Endothelial cell of umbilical vein (primary cell): Measurements from ENCODE around the gene CUTA. TPM values are rescaled to one million over a fixed set of nuclear protein-coding genes. Genes with fewer than 3 reads are reported as not detected.

Experiments used
- BruUV-seq: library from RNA; stranded (reverse); fragments of 400-500 nt; replicated peaks from 2 replicates; lab custom pipeline; 2021; lab: Mats Ljungman, UMichigan
- CTCF ChIA-PET: fragments of 300-600, 350-600 bp; sonication (Branson Sonifier 250); formaldehyde crosslinking; loops from one replicate; lab custom pipeline; 2021; ENCODE audit warnings: antibody characterized with exemption, inconsistent platforms; lab: Charles Lee
- POLR2A ChIA-PET: fragments of 300-600, 350-600 bp; sonication (Branson Sonifier 250); formaldehyde crosslinking; loops from one replicate; lab custom pipeline; 2021; ENCODE audit warnings: antibody characterized with exemption, inconsistent platforms; lab: Charles Lee
- DNase-seq: peaks from one replicate; pipeline ENCODE4 v3.0.0-alpha.2; 2011; ENCODE audit warnings: low read depth, low spot score
- FAIRE-seq: peaks from 2 replicates; lab custom pipeline; 2011; peaks lifted over from hg19 to GRCh38; lab: Jason Lieb, UNC
- H2AFZ ChIP-seq: 2 replicates; pipeline ENCODE4 v1.6.0; 2012; ENCODE audit warnings: low read depth, low read length, control low read depth, inconsistent platforms
- H3K27ac ChIP-seq: 2 replicates; pipeline ENCODE4 v1.5.1; 2011; ENCODE audit warnings: low read depth, mild to moderate bottlenecking, control low read depth, low read length, moderate library complexity; ENCODE audit not compliant: insufficient read depth
- H3K27me3 ChIP-seq, 2 experiments: 2 replicates each; pipeline versions ENCODE4 v1.6.0 to v1.6.1; 2011; ENCODE audit warnings: low read length in 2 of 2, mixed read lengths in 1 of 2; ENCODE audit not compliant: control insufficient read depth in 2 of 2, insufficient read depth in 2 of 2
- H3K36me3 ChIP-seq, 2 experiments: 2 replicates in 1 of 2; 3 replicates in 1 of 2; pipeline ENCODE4 v1.5.1; 2011; ENCODE audit warnings: low read length in 2 of 2, mild to moderate bottlenecking in 1 of 2, moderate library complexity in 1 of 2; ENCODE audit not compliant: control insufficient read depth in 2 of 2, insufficient read depth in 2 of 2; ENCODE audit errors: extremely low read depth in 1 of 2
- H3K4me1 ChIP-seq: 3 replicates; pipeline ENCODE4 v1.5.1; 2011; ENCODE audit warnings: mild to moderate bottlenecking, low read length; ENCODE audit not compliant: control insufficient read depth, insufficient read depth; ENCODE audit errors: extremely low read depth
- H3K4me2 ChIP-seq: 2 replicates; pipeline ENCODE4 v1.6.1; 2011; ENCODE audit warnings: low read length, control low read depth, mixed read lengths; ENCODE audit not compliant: insufficient read depth
- H3K4me3 ChIP-seq, 3 experiments: fragments of 200-600 bp in 1 of 3; sonication (generic), shearing (Covaris generic) in 1 of 3; replicated peaks in 1 of 3; 2 replicates each; pipeline ENCODE4 v1.5.1; 2011 to 2016; ENCODE audit warnings: control low read depth in 3 of 3, low read length in 3 of 3, mild to moderate bottlenecking in 2 of 3, inconsistent platforms in 1 of 3, low read depth in 1 of 3, moderate library complexity in 1 of 3; ENCODE audit not compliant: insufficient read depth in 1 of 3
- H3K79me2 ChIP-seq: 2 replicates; pipeline ENCODE4 v1.6.0; 2012; ENCODE audit warnings: low read length, inconsistent platforms; ENCODE audit not compliant: control insufficient read depth, insufficient read depth
- H3K9ac ChIP-seq: replicated peaks from 2 replicates; pipeline ENCODE3; 2011; ENCODE audit warnings: low read length, control low read depth; ENCODE audit not compliant: insufficient read depth; ENCODE audit errors: extremely low read depth
- H3K9me1 ChIP-seq: replicated peaks from 3 replicates; pipeline ENCODE4 v1.6.0; 2011; ENCODE audit warnings: mild to moderate bottlenecking, low read length; ENCODE audit not compliant: control insufficient read depth, insufficient read depth; ENCODE audit errors: extremely low read depth
- H3K9me3 ChIP-seq: replicated peaks from 2 replicates; pipeline ENCODE4 v1.5.1; 2012; ENCODE audit warnings: low read length, inconsistent platforms; ENCODE audit not compliant: control insufficient read depth, insufficient read depth
- H4K20me1 ChIP-seq: replicated peaks from 2 replicates; pipeline ENCODE3; 2011; ENCODE audit warnings: mild to moderate bottlenecking, low read length; ENCODE audit not compliant: control insufficient read depth, insufficient read depth; ENCODE audit errors: extremely low read depth
- EZH2 ChIP-seq: IDR thresholded peaks from 2 replicates; pipeline ENCODE4 v1.6.1; 2012; ENCODE audit warnings: borderline replicate concordance, low read depth, mild to moderate bottlenecking, moderate library complexity, low read length, inconsistent platforms; ENCODE audit not compliant: severe bottlenecking
- FOS ChIP-seq: IDR thresholded peaks from 2 replicates; pipeline ENCODE4 v1.6.1; 2011; ENCODE audit warnings: mild to moderate bottlenecking, low read length, moderate library complexity, borderline replicate concordance; ENCODE audit not compliant: insufficient read depth
- GATA2 ChIP-seq: IDR thresholded peaks from 2 replicates; pipeline ENCODE4 v1.7.0; 2011; ENCODE audit warnings: low read depth, mild to moderate bottlenecking, moderate library complexity, mixed read lengths, low read length; ENCODE audit not compliant: insufficient read length, insufficient read depth
- JUN ChIP-seq: IDR thresholded peaks from 2 replicates; pipeline ENCODE4 v1.6.1; 2011; ENCODE audit warnings: borderline replicate concordance, low read depth; ENCODE audit not compliant: insufficient read length, insufficient read depth
- MYC ChIP-seq: IDR thresholded peaks from one replicate; pipeline ENCODE4 v1.6.1; 2011; ENCODE audit warnings: mild to moderate bottlenecking, low read depth, low read length
- POLR2A ChIP-seq: IDR thresholded peaks from 2 replicates; pipeline ENCODE4 v1.6.1; 2012; ENCODE audit warnings: low read depth, mild to moderate bottlenecking, control low read depth, low read length
- POLR2AphosphoS5 ChIP-seq: IDR thresholded peaks from 2 replicates; pipeline ENCODE4 v1.6.1; 2012; ENCODE audit warnings: low read depth, mild to moderate bottlenecking, control low read depth, low read length, moderate library complexity; ENCODE audit not compliant: insufficient read depth
- dilution Hi-C: fragments of 300-500 bp; cut with MboI; formaldehyde crosslinking; loops from one replicate; pipeline ENCODE4 v1.15.0; 2019; ENCODE audit warnings: low sequenced_read_pairs; ENCODE audit not compliant: extremely low pct_ligation_motif_present
- intact Hi-C: fragments of 100-400 bp; cut with micrococcal nuclease; formaldehyde crosslinking; loops from one replicate; pipeline ENCODE4 v1.10.0; 2022
- polyA plus RNA-seq, 4 experiments: library from polyadenylated mRNA; depleted of rRNA in 3 of 4; stranded (reverse) in 3 of 4; unstranded in 1 of 4; fragments of >200 nt; gene quantifications; 2 replicates each; pipeline versions ENCODE4 v1.2.1 to v1.2.3, GENCODE V29; 2011 to 2012; ENCODE audit warnings: missing spikeins in 1 of 4
- total RNA-seq: library from RNA; stranded (reverse); gene quantifications from 2 replicates; pipeline ENCODE4 v1.2.3, GENCODE V29; 2021
- TF ChIP-seq, protein P1 (sequence below): IDR thresholded peaks from 2 replicates; pipeline ENCODE4 v1.6.1; 2011; ENCODE audit not compliant: insufficient read depth, insufficient read length
- TF ChIP-seq, protein P2 (sequence below), 2 donors: IDR thresholded peaks; 1 replicate in 1 of 2; 2 replicates in 1 of 2; pipeline ENCODE4 v1.5.1; 2011; ENCODE audit warnings: low read length in 2 of 2, mild to moderate bottlenecking in 2 of 2, moderate library complexity in 2 of 2, control low read depth in 1 of 2, inconsistent platforms in 1 of 2, low read depth in 1 of 2; ENCODE audit not compliant: insufficient read depth in 1 of 2; ENCODE audit errors: extremely low read depth in 1 of 2

The CUTA gene
- total and polyA plus RNA-seq, 2 donors (not counting 3 experiments of a cell fraction or from before 2014, with no cell fraction given), result 133 to 202 TPM

DNA sequence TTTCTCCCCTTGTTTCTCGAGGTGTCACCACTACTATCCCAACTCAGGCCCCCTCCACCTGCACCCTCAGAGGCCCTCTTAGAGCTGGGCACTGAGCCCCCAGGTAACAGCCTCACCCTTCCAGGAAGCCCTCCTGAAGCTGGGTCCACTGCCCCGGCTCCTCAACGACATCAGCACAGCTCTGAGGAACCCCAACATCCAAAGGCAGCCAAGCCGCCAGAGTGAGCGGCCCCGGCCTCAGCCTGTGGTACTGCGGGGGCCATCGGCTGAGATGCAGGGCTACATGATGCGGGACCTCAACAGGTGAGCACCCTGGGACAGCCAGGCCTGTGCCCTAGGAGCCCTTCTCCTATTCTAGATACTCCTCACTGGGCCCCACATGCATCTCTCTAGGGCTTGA lies 23.6 kb upstream of the CUTA start:
- no peak overlapping the region for H3K9ac ChIP-seq
- no peak overlapping the region for H3K27ac ChIP-seq
- dilution Hi-C loops, result no loop called here
- H3K9me1 ChIP-seq, result no peaks in the 10 kb centered on the region
- no peaks in the 10 kb centered on the region for H3K79me2 ChIP-seq
- H3K4me1 ChIP-seq, result no peaks in the 10 kb centered on the region
- BruUV-seq, result no TSS peak
- no peak overlapping the region for H2AFZ ChIP-seq
- H3K27me3 ChIP-seq, result no peaks in the 10 kb centered on the region
- intact Hi-C loops, result no loop called here
- TF ChIP-seq, protein P1, sequence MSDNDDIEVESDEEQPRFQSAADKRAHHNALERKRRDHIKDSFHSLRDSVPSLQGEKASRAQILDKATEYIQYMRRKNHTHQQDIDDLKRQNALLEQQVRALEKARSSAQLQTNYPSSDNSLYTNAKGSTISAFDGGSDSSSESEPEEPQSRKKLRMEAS, result no peak
- TF ChIP-seq MYC (no peak), POLR2A (no peak), EZH2 (no peak), JUN (no peak), POLR2AphosphoS5 (no peak), GATA2 (no peak), FOS (no peak)
- TF ChIP-seq, protein P2, sequence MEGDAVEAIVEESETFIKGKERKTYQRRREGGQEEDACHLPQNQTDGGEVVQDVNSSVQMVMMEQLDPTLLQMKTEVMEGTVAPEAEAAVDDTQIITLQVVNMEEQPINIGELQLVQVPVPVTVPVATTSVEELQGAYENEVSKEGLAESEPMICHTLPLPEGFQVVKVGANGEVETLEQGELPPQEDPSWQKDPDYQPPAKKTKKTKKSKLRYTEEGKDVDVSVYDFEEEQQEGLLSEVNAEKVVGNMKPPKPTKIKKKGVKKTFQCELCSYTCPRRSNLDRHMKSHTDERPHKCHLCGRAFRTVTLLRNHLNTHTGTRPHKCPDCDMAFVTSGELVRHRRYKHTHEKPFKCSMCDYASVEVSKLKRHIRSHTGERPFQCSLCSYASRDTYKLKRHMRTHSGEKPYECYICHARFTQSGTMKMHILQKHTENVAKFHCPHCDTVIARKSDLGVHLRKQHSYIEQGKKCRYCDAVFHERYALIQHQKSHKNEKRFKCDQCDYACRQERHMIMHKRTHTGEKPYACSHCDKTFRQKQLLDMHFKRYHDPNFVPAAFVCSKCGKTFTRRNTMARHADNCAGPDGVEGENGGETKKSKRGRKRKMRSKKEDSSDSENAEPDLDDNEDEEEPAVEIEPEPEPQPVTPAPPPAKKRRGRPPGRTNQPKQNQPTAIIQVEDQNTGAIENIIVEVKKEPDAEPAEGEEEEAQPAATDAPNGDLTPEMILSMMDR (IDR thresholded peaks at IDR 0.05; ENCODE audit: extremely low read depth in 1 of 2, insufficient read depth in 1 of 2, low read depth in 1 of 2, low read length in 2 of 2), result no peak
- FAIRE-seq, result no peak
- no peak overlapping the region for H3K4me2 ChIP-seq
- CTCF ChIA-PET, result interaction anchor here (0.8 to 2.0 kb wide), 2 partner anchors 9 to 13 kb away, joined by 3 to 5 read pairs; partner anchors contain the start of gene ZBTB9
- no peak overlapping the region for H3K4me3 ChIP-seq
- no peaks in the 10 kb centered on the region for H4K20me1 ChIP-seq
- DNase-seq, result no peak
- no peaks in the 10 kb centered on the region for H3K9me3 ChIP-seq
- POLR2A ChIA-PET, result no interaction called here
- H3K36me3 ChIP-seq, result peaks cover 0 to 26% of the 10 kb centered on the region in 2 experiments
